Neural cell (in vitro differentiated cells): Measurements from ENCODE around the gene GAGE12J. TPM values are rescaled to one million over a fixed set of nuclear protein-coding genes. Genes with fewer than 3 reads are reported as not detected.

Experiments used
- H2AFZ ChIP-seq: fragments of 200-600, 300-800 bp; sonication (generic), shearing (Covaris generic); 2 replicates; pipeline ENCODE4 v1.6.0; 2014; ENCODE audit warnings: low read depth, mild to moderate bottlenecking, antibody characterized with exemption, low read length, moderate library complexity
- H3F3A ChIP-seq: fragments of 200-600 bp; shearing (Covaris generic); 2 replicates; pipeline ENCODE4 v1.6.1; 2016; ENCODE audit warnings: mild to moderate bottlenecking, moderate library complexity, mixed read lengths, antibody characterized with exemption, low read length; ENCODE audit not compliant: insufficient read depth, poor library complexity, severe bottlenecking
- H3K27ac ChIP-seq: fragments of 200-600, 300-800 bp; sonication (generic), shearing (Covaris generic); 2 replicates; pipeline ENCODE4 v1.5.1; 2014; ENCODE audit warnings: mild to moderate bottlenecking, low read length, moderate library complexity
- H3K27me3 ChIP-seq: fragments of 300-800, 200-600 bp; sonication (generic), shearing (Covaris generic); 2 replicates; pipeline ENCODE4 v1.6.0; 2014; ENCODE audit warnings: mild to moderate bottlenecking, low read depth, low read length, moderate library complexity; ENCODE audit not compliant: insufficient read depth
- H3K36me3 ChIP-seq: fragments of 300-800, 200-600 bp; sonication (generic), shearing (Covaris generic); 2 replicates; pipeline ENCODE4 v1.5.1; 2014; ENCODE audit warnings: mild to moderate bottlenecking, antibody characterized with exemption, low read length, moderate library complexity; ENCODE audit not compliant: insufficient read depth
- H3K4me2 ChIP-seq: fragments of 300-800, 200-600 bp; sonication (generic), shearing (Covaris generic); 2 replicates; pipeline ENCODE4 v1.6.0; 2014; ENCODE audit warnings: mild to moderate bottlenecking, low read length
- H3K4me3 ChIP-seq: fragments of 300-800, 200-600 bp; sonication (generic), shearing (Covaris generic); 2 replicates; pipeline ENCODE4 v1.5.1; 2014; ENCODE audit warnings: mild to moderate bottlenecking, low read length, moderate library complexity
- H3K79me2 ChIP-seq: fragments of 200-600 bp; shearing (Covaris generic); replicated peaks from 2 replicates; pipeline ENCODE4 v1.6.0; 2014; ENCODE audit warnings: mild to moderate bottlenecking, low read length, moderate library complexity; ENCODE audit not compliant: insufficient read depth
- H3K9ac ChIP-seq: fragments of 300-800, 200-600 bp; sonication (generic), shearing (Covaris generic); 2 replicates; pipeline ENCODE4 v1.6.1; 2016; ENCODE audit warnings: mild to moderate bottlenecking, low read length, mixed read lengths
- H3K9me2 ChIP-seq: fragments of 200-600 bp; shearing (Covaris generic); 2 replicates; pipeline ENCODE4 v1.6.1; 2016; ENCODE audit warnings: mild to moderate bottlenecking, low read length, mixed read lengths; ENCODE audit not compliant: insufficient read depth
- H3K9me3 ChIP-seq: fragments of 200-600, 300-800 bp; sonication (generic), shearing (Covaris generic); 2 replicates; pipeline ENCODE4 v1.6.1; 2016; ENCODE audit warnings: mild to moderate bottlenecking, mixed run types, low read length, moderate library complexity, mixed read lengths
- H4K20me1 ChIP-seq: fragments of 200-600 bp; shearing (Covaris generic); 2 replicates; pipeline ENCODE4 v1.6.1; 2016; ENCODE audit warnings: mild to moderate bottlenecking, mixed run types; ENCODE audit not compliant: insufficient read depth
- EP300 ChIP-seq: fragments of 450-650 bp; conservative IDR thresholded peaks from 2 replicates; pipeline ENCODE4 v1.6.1; 2014; ENCODE audit warnings: antibody characterized with exemption, mild to moderate bottlenecking, moderate library complexity; ENCODE audit not compliant: poor library complexity, severe bottlenecking
- EZH2 ChIP-seq: fragments of 200-600, 300-800 bp; shearing (Covaris generic), sonication (generic); IDR thresholded peaks from 2 replicates; pipeline ENCODE4 v1.6.1; 2014; ENCODE audit warnings: antibody characterized with exemption, low read length, borderline replicate concordance, mild to moderate bottlenecking; ENCODE audit not compliant: insufficient read depth, poor library complexity, severe bottlenecking
- MXI1 ChIP-seq: fragments of 450-650 bp; conservative IDR thresholded peaks from 2 replicates; pipeline ENCODE4 v1.6.1; 2014; ENCODE audit warnings: antibody characterized with exemption, mild to moderate bottlenecking; ENCODE audit not compliant: poor library complexity, severe bottlenecking
- POLR2AphosphoS5 ChIP-seq: IDR thresholded peaks from 2 replicates; pipeline ENCODE4 v1.6.1; 2012
- RAD21 ChIP-seq: fragments of 450-650 bp; conservative IDR thresholded peaks from 2 replicates; pipeline ENCODE4 v1.6.1; 2014; ENCODE audit warnings: antibody characterized with exemption, mild to moderate bottlenecking, moderate library complexity
- SMC3 ChIP-seq: fragments of 450-650 bp; conservative IDR thresholded peaks from 2 replicates; pipeline ENCODE4 v1.6.1; 2014; ENCODE audit warnings: antibody characterized with exemption, mild to moderate bottlenecking, moderate library complexity; ENCODE audit not compliant: poor library complexity
- TAF1 ChIP-seq: IDR thresholded peaks from 2 replicates; pipeline ENCODE4 v1.6.1; 2012; ENCODE audit warnings: low read depth
- polyA plus RNA-seq: library from polyadenylated mRNA; depleted of rRNA; stranded (reverse); fragments of >200 nt; gene quantifications from 2 replicates; pipeline ENCODE4 v1.2.3, GENCODE V29; 2014
- TF ChIP-seq, protein P1 (sequence below): fragments of 450-650 bp; IDR thresholded peaks from 2 replicates; pipeline ENCODE4 v1.5.1; 2014; ENCODE audit warnings: antibody characterized with exemption, mild to moderate bottlenecking, moderate library complexity; ENCODE audit not compliant: poor library complexity, severe bottlenecking
- TF ChIP-seq, protein P2 (sequence below): IDR thresholded peaks from 2 replicates; pipeline ENCODE4 v1.6.1; 2012; ENCODE audit warnings: borderline replicate concordance

Gene GAGE12J
- polyA plus RNA-seq, 1 donor from 2014 or later, result not detected

DNA sequence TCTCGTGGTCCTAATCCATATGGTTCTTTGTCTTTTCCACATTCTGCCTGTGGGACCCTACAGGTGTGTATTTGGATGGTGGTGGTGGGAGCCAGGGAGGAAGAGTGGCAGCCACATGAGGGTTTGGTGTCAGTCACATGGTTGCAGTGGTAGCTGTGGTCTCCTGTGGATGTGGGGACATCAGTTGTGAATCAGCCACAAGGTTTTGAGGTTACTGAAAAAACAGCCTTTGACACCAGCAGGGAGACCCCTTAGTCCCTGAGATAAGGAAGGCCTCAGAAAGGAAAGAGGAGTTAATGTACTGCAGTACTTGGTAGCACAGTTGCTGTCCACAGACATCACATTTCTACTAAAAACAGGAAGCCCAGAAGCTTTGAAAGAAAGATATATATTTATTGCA is 34.2 kb upstream of the GAGE12J start:
- no peaks in the 10 kb centered on the region for H3K79me2 ChIP-seq
- no peaks in the 10 kb centered on the region for H3F3A ChIP-seq
- no peak overlapping the region for H3K27ac ChIP-seq
- no peaks in the 10 kb centered on the region for H3K27me3 ChIP-seq
- H3K36me3 ChIP-seq, result no peaks in the 10 kb centered on the region
- no peak overlapping the region for H2AFZ ChIP-seq
- H3K4me3 ChIP-seq, result no peak overlapping the region
- no peaks in the 10 kb centered on the region for H3K9me2 ChIP-seq
- TF ChIP-seq EZH2 (no peak), SMC3 (no peak), MXI1 (no peak), POLR2AphosphoS5 (no peak), RAD21 (no peak), TAF1 (no peak), EP300 (no peak)
- TF ChIP-seq, protein P1, sequence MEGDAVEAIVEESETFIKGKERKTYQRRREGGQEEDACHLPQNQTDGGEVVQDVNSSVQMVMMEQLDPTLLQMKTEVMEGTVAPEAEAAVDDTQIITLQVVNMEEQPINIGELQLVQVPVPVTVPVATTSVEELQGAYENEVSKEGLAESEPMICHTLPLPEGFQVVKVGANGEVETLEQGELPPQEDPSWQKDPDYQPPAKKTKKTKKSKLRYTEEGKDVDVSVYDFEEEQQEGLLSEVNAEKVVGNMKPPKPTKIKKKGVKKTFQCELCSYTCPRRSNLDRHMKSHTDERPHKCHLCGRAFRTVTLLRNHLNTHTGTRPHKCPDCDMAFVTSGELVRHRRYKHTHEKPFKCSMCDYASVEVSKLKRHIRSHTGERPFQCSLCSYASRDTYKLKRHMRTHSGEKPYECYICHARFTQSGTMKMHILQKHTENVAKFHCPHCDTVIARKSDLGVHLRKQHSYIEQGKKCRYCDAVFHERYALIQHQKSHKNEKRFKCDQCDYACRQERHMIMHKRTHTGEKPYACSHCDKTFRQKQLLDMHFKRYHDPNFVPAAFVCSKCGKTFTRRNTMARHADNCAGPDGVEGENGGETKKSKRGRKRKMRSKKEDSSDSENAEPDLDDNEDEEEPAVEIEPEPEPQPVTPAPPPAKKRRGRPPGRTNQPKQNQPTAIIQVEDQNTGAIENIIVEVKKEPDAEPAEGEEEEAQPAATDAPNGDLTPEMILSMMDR, result no peak
- TF ChIP-seq, protein P2, sequence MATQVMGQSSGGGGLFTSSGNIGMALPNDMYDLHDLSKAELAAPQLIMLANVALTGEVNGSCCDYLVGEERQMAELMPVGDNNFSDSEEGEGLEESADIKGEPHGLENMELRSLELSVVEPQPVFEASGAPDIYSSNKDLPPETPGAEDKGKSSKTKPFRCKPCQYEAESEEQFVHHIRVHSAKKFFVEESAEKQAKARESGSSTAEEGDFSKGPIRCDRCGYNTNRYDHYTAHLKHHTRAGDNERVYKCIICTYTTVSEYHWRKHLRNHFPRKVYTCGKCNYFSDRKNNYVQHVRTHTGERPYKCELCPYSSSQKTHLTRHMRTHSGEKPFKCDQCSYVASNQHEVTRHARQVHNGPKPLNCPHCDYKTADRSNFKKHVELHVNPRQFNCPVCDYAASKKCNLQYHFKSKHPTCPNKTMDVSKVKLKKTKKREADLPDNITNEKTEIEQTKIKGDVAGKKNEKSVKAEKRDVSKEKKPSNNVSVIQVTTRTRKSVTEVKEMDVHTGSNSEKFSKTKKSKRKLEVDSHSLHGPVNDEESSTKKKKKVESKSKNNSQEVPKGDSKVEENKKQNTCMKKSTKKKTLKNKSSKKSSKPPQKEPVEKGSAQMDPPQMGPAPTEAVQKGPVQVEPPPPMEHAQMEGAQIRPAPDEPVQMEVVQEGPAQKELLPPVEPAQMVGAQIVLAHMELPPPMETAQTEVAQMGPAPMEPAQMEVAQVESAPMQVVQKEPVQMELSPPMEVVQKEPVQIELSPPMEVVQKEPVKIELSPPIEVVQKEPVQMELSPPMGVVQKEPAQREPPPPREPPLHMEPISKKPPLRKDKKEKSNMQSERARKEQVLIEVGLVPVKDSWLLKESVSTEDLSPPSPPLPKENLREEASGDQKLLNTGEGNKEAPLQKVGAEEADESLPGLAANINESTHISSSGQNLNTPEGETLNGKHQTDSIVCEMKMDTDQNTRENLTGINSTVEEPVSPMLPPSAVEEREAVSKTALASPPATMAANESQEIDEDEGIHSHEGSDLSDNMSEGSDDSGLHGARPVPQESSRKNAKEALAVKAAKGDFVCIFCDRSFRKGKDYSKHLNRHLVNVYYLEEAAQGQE, result no peak
- H3K9me3 ChIP-seq, result no peaks in the 10 kb centered on the region
- no peaks in the 10 kb centered on the region for H4K20me1 ChIP-seq
- H3K4me2 ChIP-seq, result no peak overlapping the region
- H3K9ac ChIP-seq, result no peak overlapping the region

DNA sequence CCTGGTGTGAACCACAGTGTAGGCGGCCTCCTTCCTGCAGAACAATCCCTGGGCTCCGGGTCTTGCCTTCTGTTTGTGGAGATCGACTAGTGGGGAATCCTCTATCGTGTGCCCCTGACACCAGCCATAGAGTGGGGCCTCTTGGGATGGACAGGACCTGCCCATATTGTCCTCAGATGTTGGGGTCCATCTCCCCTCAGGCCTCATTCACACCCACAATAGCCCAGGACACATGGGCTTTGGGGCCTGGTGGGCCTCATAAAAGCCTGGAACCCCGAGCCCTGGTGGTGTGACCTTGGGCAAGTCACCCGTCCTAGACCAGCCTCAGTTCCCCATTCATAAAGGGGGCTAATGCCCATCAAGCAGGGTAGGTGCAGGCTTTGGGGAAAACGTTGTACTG is 31.6 kb upstream of the GAGE12J start:
- Histone ChIP-seq H3K36me3 (no peaks in the 10 kb centered on the region), H3K27ac (no peak overlapping the region), H3K9me3 (no peaks in the 10 kb centered on the region), H3K4me3 (no peak overlapping the region), H3K79me2 (no peaks in the 10 kb centered on the region), H3K27me3 (no peaks in the 10 kb centered on the region), H3F3A (no peaks in the 10 kb centered on the region), H3K9ac (no peak overlapping the region), H2AFZ (no peak overlapping the region), H3K9me2 (no peaks in the 10 kb centered on the region), H4K20me1 (no peaks in the 10 kb centered on the region), H3K4me2 (no peak overlapping the region)
- TF ChIP-seq EP300, result no peak
- TF ChIP-seq EZH2, result no peak
- no peak for TF ChIP-seq SMC3
- TF ChIP-seq TAF1, result no peak
- TF ChIP-seq RAD21, result no peak
- TF ChIP-seq, protein P2, result no peak
- TF ChIP-seq MXI1, result no peak
- TF ChIP-seq POLR2AphosphoS5, result no peak
